Ishikawa (cell line): ENCODE data around the gene HIF1A.

Source experiments
- CEBPB ChIP-seq: IDR thresholded peaks from 2 replicates; pipeline ENCODE4 v1.6.1; 2012
- EP300 ChIP-seq: IDR thresholded peaks from 2 replicates; pipeline ENCODE4 v1.6.1; 2012; ENCODE audit warnings: borderline replicate concordance
- NFIC ChIP-seq: IDR thresholded peaks from 2 replicates; pipeline ENCODE4 v1.6.1; 2012
- RAD21 ChIP-seq: IDR thresholded peaks from 2 replicates; pipeline ENCODE4 v1.6.1; 2012; ENCODE audit warnings: low read depth
- REST ChIP-seq: IDR thresholded peaks from 2 replicates; pipeline ENCODE4 v1.6.1; 2012; ENCODE audit warnings: low read depth, mild to moderate bottlenecking
- USF1 ChIP-seq: IDR thresholded peaks from 2 replicates; pipeline ENCODE4 v1.6.1; 2012

GRCh38 chr14:61671082-61671481, 24.2 kb upstream of the HIF1A start:
- TF ChIP-seq CEBPB (no peak), RAD21 (no peak), REST (no peak), USF1 (no peak), EP300 (no peak), NFIC (no peak)
